CD4-positive, alpha-beta T cell treated with Interleukin-10 for 1 hour (primary cell): Measurements from ENCODE around the gene RAB3GAP1.

Experiments
- DNase-seq: peaks from one replicate; pipeline ENCODE4 v3.0.0-alpha.2; 2020

Gene RAB3GAP1

GRCh38 chr2:135167273-135167672 is 115.2 kb downstream of the RAB3GAP1 start:
- DNase-seq: no peak

GRCh38 chr2:135168204-135168856 is 116.2 kb downstream of the RAB3GAP1 start:
- DNase-seq: no peak

GRCh38 chr2:135169900-135170753 is 118.0 kb downstream of the RAB3GAP1 start:
- no peak for DNase-seq

GRCh38 chr2:135174049-135174809 is 122.1 kb downstream of the RAB3GAP1 start:
- no peak for DNase-seq

- DNase-seq: no peak
These were observed 122.7 kb downstream of the RAB3GAP1 start for GRCh38 chr2:135174810-135175093.

GRCh38 chr2:135175177-135175576 is 123.1 kb downstream of the RAB3GAP1 start:
- DNase-seq: no peak

GRCh38 chr2:135179689-135180088 is 127.6 kb downstream of the RAB3GAP1 start:
- DNase-seq: no peak

- DNase-seq: no peak
These were observed 130.1 kb downstream of the RAB3GAP1 start for GRCh38 chr2:135182190-135182589.

GRCh38 chr2:135182601-135183000 is 130.5 kb downstream of the RAB3GAP1 start:
- no peak for DNase-seq

- no peak for DNase-seq
These were observed 131.7 kb downstream of the RAB3GAP1 start for GRCh38 chr2:135183822-135184221.

- no peak for DNase-seq
These were observed 134.0 kb downstream of the RAB3GAP1 start for GRCh38 chr2:135186054-135186453.

- DNase-seq: no peak
These were observed 135.2 kb downstream of the RAB3GAP1 start for GRCh38 chr2:135187270-135187669.

GRCh38 chr2:135189148-135189547 is 137.1 kb downstream of the RAB3GAP1 start:
- DNase-seq: no peak

GRCh38 chr2:135190799-135191198 is 138.7 kb downstream of the RAB3GAP1 start:
- DNase-seq: no peak

GRCh38 chr2:135198481-135198880 is 146.4 kb downstream of the RAB3GAP1 start:
- no peak for DNase-seq

- DNase-seq: no peak
These were observed 150.7 kb downstream of the RAB3GAP1 start for GRCh38 chr2:135202751-135203150.

GRCh38 chr2:135203944-135204343 is 151.9 kb downstream of the RAB3GAP1 start:
- no peak for DNase-seq

GRCh38 chr2:135208016-135208415 is 155.9 kb downstream of the RAB3GAP1 start:
- no peak for DNase-seq

- DNase-seq: no peak
These were observed 160.7 kb downstream of the RAB3GAP1 start for GRCh38 chr2:135212757-135213156.

GRCh38 chr2:135218426-135218825 is 166.3 kb downstream of the RAB3GAP1 start:
- DNase-seq: no peak

- no peak for DNase-seq
These were observed 167.1 kb downstream of the RAB3GAP1 start for GRCh38 chr2:135219226-135219625.
